Neutrophil (primary cell): ENCODE measurements around the gene ERO1B.
"Not testable (repeated sequence)": the region's sequence is repeated elsewhere in the genome, so short reads cannot be mapped to it uniquely, and the experiment has no call there.

Source experiments
- H3K27ac ChIP-seq: fragments of 200-600 bp; sonication (generic); 2 replicates; pipeline ENCODE4 v1.5.1; 2016; ENCODE audit warnings: mild to moderate bottlenecking, moderate library complexity
- H3K27me3 ChIP-seq: fragments of 200-600 bp; sonication (generic); 2 replicates; pipeline ENCODE4 v1.6.0; 2016; ENCODE audit warnings: mild to moderate bottlenecking
- H3K36me3 ChIP-seq: fragments of 200-600 bp; sonication (generic); 2 replicates; pipeline ENCODE4 v1.5.1; 2017
- H3K4me1 ChIP-seq, 2 experiments: fragments of 200-600 bp in 1 of 2; sonication (generic) in 1 of 2; 1 replicate in 1 of 2; 2 replicates in 1 of 2; pipeline versions ENCODE4 v1.5.1 to v1.6.1; 2013 to 2016; ENCODE audit warnings: low read depth in 1 of 2, low read length in 1 of 2, mild to moderate bottlenecking in 1 of 2, moderate library complexity in 1 of 2; ENCODE audit not compliant: control insufficient read depth in 1 of 2, insufficient read depth in 1 of 2
- H3K4me3 ChIP-seq, 2 experiments: fragments of 200-600 bp in 1 of 2; sonication (generic) in 1 of 2; 1 replicate in 1 of 2; 2 replicates in 1 of 2; pipeline ENCODE4 v1.5.1; 2013 to 2016; ENCODE audit warnings: low read depth in 1 of 2, low read length in 1 of 2, mild to moderate bottlenecking in 1 of 2, moderate library complexity in 1 of 2
- H3K9me3 ChIP-seq: fragments of 200-600 bp; sonication (generic); 2 replicates; pipeline ENCODE4 v1.5.1; 2016
- CTCF ChIP-seq: fragments of 200-600 bp; sonication (generic); IDR thresholded peaks from 2 replicates; pipeline ENCODE4 v1.5.1; 2016; ENCODE audit warnings: antibody characterized with exemption

ERO1B gene

DNA sequence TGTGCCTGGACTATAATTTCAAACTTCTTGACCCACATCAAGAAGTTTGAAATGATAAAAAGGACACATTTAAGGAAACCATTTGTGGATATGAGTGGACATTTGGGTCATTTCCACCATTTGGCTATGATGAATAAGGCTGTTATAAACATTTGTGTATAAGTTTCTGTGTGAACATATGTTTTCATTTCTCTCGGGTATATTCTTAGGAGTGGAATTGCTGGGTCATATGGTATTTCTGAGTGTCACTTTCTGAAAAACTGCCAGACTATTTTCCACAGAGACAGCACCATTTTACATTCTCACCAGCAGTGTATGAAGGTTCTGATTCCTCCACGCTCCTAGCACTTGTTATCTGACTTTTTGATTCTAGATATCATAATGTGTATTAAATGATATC lies 88.6 kb downstream of the ERO1B start:
- H3K36me3 ChIP-seq: no peaks in the 10 kb centered on the region
- H3K4me1 ChIP-seq: no peaks in the 10 kb centered on the region

GRCh38 chr1:236188084-236188483 lies 93.7 kb downstream of the ERO1B start:
- H3K9me3 ChIP-seq, H3K36me3 ChIP-seq, H3K27ac ChIP-seq: not testable (repeated sequence)

More for the DNA sequence above, 88.6 kb downstream of the ERO1B start:
- no peaks in the 10 kb centered on the region for H3K9me3 ChIP-seq
- H3K27me3 ChIP-seq: no peaks in the 10 kb centered on the region
- H3K4me3 ChIP-seq: no peak overlapping the region
- no peak for TF ChIP-seq CTCF
- H3K27ac ChIP-seq: no peak overlapping the region

GRCh38 chr1:236186471-236186870 lies 95.3 kb downstream of the ERO1B start:
- H3K36me3 ChIP-seq, H3K27ac ChIP-seq, H3K27me3 ChIP-seq, H3K4me1 ChIP-seq, H3K4me3 ChIP-seq, H3K9me3 ChIP-seq: not testable (repeated sequence)

More at GRCh38 chr1:236188084-236188483, 93.7 kb downstream of the ERO1B start:
- not testable (repeated sequence) for H3K4me3 ChIP-seq, H3K27me3 ChIP-seq, H3K4me1 ChIP-seq

DNA sequence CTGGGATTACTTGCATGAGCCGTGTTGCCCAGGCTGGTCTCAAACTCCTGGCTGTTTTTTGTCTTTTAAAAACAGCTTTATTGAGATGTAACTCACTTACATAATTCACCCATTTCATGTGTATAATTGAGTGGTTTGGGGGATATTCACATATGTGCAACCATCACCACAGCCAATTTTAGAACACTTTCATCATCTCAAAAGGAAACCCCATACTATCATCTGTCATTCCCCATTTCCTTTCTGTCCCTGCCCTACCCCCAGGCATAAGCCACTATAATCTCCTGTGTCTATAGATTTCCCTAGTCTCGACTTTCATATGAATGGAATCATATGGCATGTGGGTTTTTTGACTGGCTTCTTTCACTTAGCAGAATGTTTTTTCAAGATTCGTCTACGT lies 96.1 kb downstream of the ERO1B start:
- H3K27ac ChIP-seq: no peak overlapping the region
- no peak overlapping the region for H3K4me3 ChIP-seq
- no peaks in the 10 kb centered on the region for H3K9me3 ChIP-seq
- peaks cover 0 to 3% of the 10 kb centered on the region in 2 experiments for H3K4me1 ChIP-seq
- no peaks in the 10 kb centered on the region for H3K27me3 ChIP-seq
- no peak for TF ChIP-seq CTCF
- no peaks in the 10 kb centered on the region for H3K36me3 ChIP-seq

DNA sequence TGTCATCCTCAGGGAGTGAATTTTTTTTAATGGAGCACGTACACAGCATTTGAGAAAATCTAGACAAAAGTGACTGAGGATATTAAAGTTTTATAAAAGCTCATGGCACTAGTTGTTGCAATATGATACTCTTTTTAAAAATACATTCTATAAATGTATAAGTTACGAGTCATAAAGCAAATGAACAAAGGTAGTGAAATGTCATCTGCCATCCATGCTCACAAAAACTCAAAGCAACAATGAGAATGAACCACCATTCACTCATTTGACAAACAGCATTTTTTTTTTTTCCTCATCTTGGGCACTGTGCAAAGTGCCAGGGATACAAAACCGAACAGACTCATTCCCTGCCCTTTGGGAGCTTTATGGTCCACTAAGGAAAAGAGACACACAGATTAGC lies 100.7 kb downstream of the ERO1B start:
- Histone ChIP-seq H3K36me3 (no peaks in the 10 kb centered on the region), H3K27ac (no peak overlapping the region)
- no peak for TF ChIP-seq CTCF

DNA sequence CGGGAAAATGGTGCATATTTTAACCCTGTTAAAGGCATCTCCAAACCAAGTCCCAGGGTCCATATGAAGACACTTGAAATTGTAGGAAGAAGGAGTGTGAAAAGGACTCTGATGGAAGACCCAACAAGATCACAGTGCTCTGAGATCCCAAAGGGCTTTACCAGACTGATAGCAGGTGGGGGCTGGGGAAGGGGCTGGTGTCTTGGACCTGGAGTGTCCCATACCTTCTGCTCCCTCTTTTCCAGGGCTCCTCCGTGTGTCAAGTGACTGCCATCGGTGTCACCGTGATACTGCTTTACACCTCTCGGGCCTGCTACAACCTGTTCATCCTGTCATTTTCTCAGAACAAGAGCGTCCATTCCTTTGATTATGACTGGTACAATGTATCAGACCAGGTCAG lies 102.1 kb downstream of the ERO1B start:
- TF ChIP-seq CTCF: no peak
- Histone ChIP-seq H3K4me1 (no peaks in the 10 kb centered on the region), H3K27me3 (no peaks in the 10 kb centered on the region), H3K36me3 (no peaks in the 10 kb centered on the region), H3K9me3 (no peaks in the 10 kb centered on the region), H3K27ac (no peak overlapping the region), H3K4me3 (no peak overlapping the region)

More for the DNA sequence above, 100.7 kb downstream of the ERO1B start:
- no peak overlapping the region for H3K4me3 ChIP-seq
- no peaks in the 10 kb centered on the region for H3K9me3 ChIP-seq
- H3K27me3 ChIP-seq: no peaks in the 10 kb centered on the region
- H3K4me1 ChIP-seq: peaks cover 0 to 3% of the 10 kb centered on the region in 2 experiments
